Stimulated activated CD8-positive, alpha-beta memory T cell treated with anti-CD3 and anti-CD28 coated beads, Interleukin-12 subunit alpha, Interleukin-12 subunit beta, amount 100 ng/mL, for 4 hours (primary cell): ENCODE data around the gene KRTAP22-1.

Experiments used
- DNase-seq: peaks from one replicate; pipeline ENCODE4 v3.0.0-alpha.2; 2020; ENCODE audit warnings: low read depth

Gene KRTAP22-1

GRCh38 chr21:30600787-30601186 lies at the start of gene KRTAP22-1:
Gene KRTAP22-1 (plus strand): TSS chr21:30601087.
- DNase-seq: no peak

- DNase-seq: no peak
Observed at GRCh38 chr21:30552782-30553181, 48.1 kb upstream of the KRTAP22-1 start.

- DNase-seq: no peak
Observed at GRCh38 chr21:30555095-30555494, 45.8 kb upstream of the KRTAP22-1 start.

GRCh38 chr21:30561264-30561895 lies 39.5 kb upstream of the KRTAP22-1 start, which contains the start of gene KRTAP19-7:
Gene KRTAP19-7 (minus strand): TSS chr21:30561314. CDS start chr21:30561289, 25 bp downstream.
- DNase-seq: no peak

- no peak for DNase-seq
Observed at GRCh38 chr21:30561957-30562356, 38.9 kb upstream of the KRTAP22-1 start.

GRCh38 chr21:30563072-30563471 lies 37.8 kb upstream of the KRTAP22-1 start:
- no peak for DNase-seq

GRCh38 chr21:30563630-30564029 lies 37.3 kb upstream of the KRTAP22-1 start:
- no peak for DNase-seq

GRCh38 chr21:30567617-30568016 lies 33.3 kb upstream of the KRTAP22-1 start:
- DNase-seq: no peak

- no peak for DNase-seq
Observed at GRCh38 chr21:30577766-30578165, 23.1 kb upstream of the KRTAP22-1 start.

- DNase-seq: no peak
Observed at GRCh38 chr21:30579346-30579745, 21.5 kb upstream of the KRTAP22-1 start.

GRCh38 chr21:30580132-30580531 lies 20.8 kb upstream of the KRTAP22-1 start:
- DNase-seq: no peak

GRCh38 chr21:30582870-30583269 lies 18.0 kb upstream of the KRTAP22-1 start:
- DNase-seq: no peak

- no peak for DNase-seq
Observed at GRCh38 chr21:30590297-30590696, 10.6 kb upstream of the KRTAP22-1 start, which contains the start of gene KRTAP22-2. Gene KRTAP22-2 (minus strand): TSS chr21:30590397.

- no peak for DNase-seq
Observed at GRCh38 chr21:30592140-30592539, 8.7 kb upstream of the KRTAP22-1 start, which contains the start of gene KRTAP6-3. Gene KRTAP6-3 (plus strand): TSS chr21:30592440. CDS start chr21:30592446, 6 bp downstream.

- no peak for DNase-seq
Observed at GRCh38 chr21:30598802-30599201, 2.1 kb upstream of the KRTAP22-1 start, which contains the start of gene KRTAP6-2. Gene KRTAP6-2 (minus strand): TSS chr21:30598902. CDS start chr21:30598874, 28 bp downstream.

- no peak for DNase-seq
Observed at GRCh38 chr21:30605968-30606367, 5.1 kb downstream of the KRTAP22-1 start.

GRCh38 chr21:30612132-30612531 lies 11.2 kb downstream of the KRTAP22-1 start:
- DNase-seq: no peak

GRCh38 chr21:30613836-30614235 lies 12.9 kb downstream of the KRTAP22-1 start, which contains the start of gene KRTAP6-1:
Gene KRTAP6-1 (minus strand): TSS chr21:30613930. CDS start chr21:30613904, 26 bp downstream.
- no peak for DNase-seq

GRCh38 chr21:30615199-30615598 lies 14.3 kb downstream of the KRTAP22-1 start:
- DNase-seq: no peak

GRCh38 chr21:30616125-30616524 lies 15.2 kb downstream of the KRTAP22-1 start, which contains the start of gene KRTAP20-1:
Gene KRTAP20-1 (plus strand): TSS chr21:30616425. CDS start chr21:30616455, 30 bp downstream.
- no peak for DNase-seq

- DNase-seq: no peak
Observed at GRCh38 chr21:30620080-30620479, 19.2 kb downstream of the KRTAP22-1 start.

- no peak for DNase-seq
Observed at GRCh38 chr21:30620522-30620921, 19.6 kb downstream of the KRTAP22-1 start, which contains the start of gene KRTAP20-4. Gene KRTAP20-4 (plus strand): TSS chr21:30620627.

- DNase-seq: no peak
Observed at GRCh38 chr21:30623362-30623761, 22.5 kb downstream of the KRTAP22-1 start.
